ENCODE data around the gene ISG20. TPM values are rescaled to one million over a fixed set of nuclear protein-coding genes. Genes with fewer than 3 reads are reported as not detected.

The ISG20 gene
- total RNA-seq, 6 donors from 2014 or later = 41.3 to 119 (median 67.0) TPM

DNA sequence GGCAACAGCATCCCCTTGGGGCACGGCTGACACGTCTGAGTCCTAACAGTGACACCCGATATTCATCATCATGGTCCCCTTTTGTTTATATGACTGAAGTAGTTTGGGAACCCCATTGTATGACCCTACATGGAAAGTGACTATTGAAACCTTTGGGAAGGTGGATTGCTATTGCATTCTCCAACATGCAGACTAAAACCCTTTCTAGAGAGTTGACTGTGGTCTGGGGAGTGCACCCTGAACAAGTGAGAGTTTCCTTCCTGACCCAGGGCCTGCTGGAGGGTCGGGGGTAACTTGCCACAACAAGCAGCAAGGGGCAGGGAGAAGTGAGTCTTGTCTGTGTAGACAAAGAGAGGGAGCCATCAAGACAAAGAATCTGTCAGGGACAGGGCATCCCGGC is 54.4 kb downstream of the ISG20 start:
- TF ChIP-seq, protein P1, sequence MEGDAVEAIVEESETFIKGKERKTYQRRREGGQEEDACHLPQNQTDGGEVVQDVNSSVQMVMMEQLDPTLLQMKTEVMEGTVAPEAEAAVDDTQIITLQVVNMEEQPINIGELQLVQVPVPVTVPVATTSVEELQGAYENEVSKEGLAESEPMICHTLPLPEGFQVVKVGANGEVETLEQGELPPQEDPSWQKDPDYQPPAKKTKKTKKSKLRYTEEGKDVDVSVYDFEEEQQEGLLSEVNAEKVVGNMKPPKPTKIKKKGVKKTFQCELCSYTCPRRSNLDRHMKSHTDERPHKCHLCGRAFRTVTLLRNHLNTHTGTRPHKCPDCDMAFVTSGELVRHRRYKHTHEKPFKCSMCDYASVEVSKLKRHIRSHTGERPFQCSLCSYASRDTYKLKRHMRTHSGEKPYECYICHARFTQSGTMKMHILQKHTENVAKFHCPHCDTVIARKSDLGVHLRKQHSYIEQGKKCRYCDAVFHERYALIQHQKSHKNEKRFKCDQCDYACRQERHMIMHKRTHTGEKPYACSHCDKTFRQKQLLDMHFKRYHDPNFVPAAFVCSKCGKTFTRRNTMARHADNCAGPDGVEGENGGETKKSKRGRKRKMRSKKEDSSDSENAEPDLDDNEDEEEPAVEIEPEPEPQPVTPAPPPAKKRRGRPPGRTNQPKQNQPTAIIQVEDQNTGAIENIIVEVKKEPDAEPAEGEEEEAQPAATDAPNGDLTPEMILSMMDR (IDR thresholded peaks at IDR 0.05) = no peak
- TF ChIP-seq POLR2AphosphoS5 (IDR thresholded peaks at IDR 0.05) (no peak), POLR2A (IDR thresholded peaks at IDR 0.05) (no peak), EP300 (IDR thresholded peaks at IDR 0.05) (no peak)

DNA sequence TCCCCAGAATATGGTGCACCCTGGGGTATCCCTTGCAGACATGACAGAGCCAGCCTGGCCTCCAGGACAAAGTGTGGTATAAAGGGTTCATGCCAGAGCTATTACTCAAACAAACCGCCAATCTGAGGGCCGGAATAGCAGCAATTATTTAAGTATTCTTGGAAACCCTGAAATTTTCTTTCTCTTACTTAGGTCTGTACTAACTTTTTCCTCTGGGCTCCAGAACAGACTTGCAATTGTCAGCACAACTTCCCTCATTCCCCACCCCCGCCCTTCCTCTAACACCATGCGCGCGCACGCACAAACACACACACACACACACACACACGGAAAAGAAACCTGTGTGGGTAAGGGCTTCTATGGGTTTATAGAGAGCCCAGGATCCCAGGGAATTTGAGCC is 56.3 kb downstream of the ISG20 start:
- DNase-seq = no peak
- no peaks in the 10 kb centered on the region for H3K27me3 ChIP-seq
- ATAC-seq (ENCODE audit: low FRiP score in 2 of 2) = no peak
- no peak overlapping the region for H3K27ac ChIP-seq
- H3K36me3 ChIP-seq = no peaks in the 10 kb centered on the region
- no peaks in the 10 kb centered on the region for H3K4me1 ChIP-seq
- TF ChIP-seq POLR2AphosphoS5 (IDR thresholded peaks at IDR 0.05) = no peak
- TF ChIP-seq POLR2A (IDR thresholded peaks at IDR 0.05) = no peak
- TF ChIP-seq, protein P1 (IDR thresholded peaks at IDR 0.05) = no peak
- no peak for TF ChIP-seq EP300 (IDR thresholded peaks at IDR 0.05)
- WGBS, 2 donors = 81 to 93% methylated on average over 8 of the region's 8 CpGs
- no peak overlapping the region for H3K4me3 ChIP-seq
- H3K9me3 ChIP-seq = no peaks in the 10 kb centered on the region

More for the DNA sequence above, 54.4 kb downstream of the ISG20 start:
- no peaks in the 10 kb centered on the region for H3K4me1 ChIP-seq
- no peak overlapping the region for H3K27ac ChIP-seq
- H3K9me3 ChIP-seq = no peaks in the 10 kb centered on the region
- no peak for ATAC-seq (ENCODE audit: low FRiP score in 2 of 2)
- H3K4me3 ChIP-seq = no peak overlapping the region
- no peaks in the 10 kb centered on the region for H3K27me3 ChIP-seq
- WGBS, 2 donors = 67 to 73% methylated on average over 5 of the region's 5 CpGs
- no peaks in the 10 kb centered on the region for H3K36me3 ChIP-seq
- no peak for DNase-seq

DNA sequence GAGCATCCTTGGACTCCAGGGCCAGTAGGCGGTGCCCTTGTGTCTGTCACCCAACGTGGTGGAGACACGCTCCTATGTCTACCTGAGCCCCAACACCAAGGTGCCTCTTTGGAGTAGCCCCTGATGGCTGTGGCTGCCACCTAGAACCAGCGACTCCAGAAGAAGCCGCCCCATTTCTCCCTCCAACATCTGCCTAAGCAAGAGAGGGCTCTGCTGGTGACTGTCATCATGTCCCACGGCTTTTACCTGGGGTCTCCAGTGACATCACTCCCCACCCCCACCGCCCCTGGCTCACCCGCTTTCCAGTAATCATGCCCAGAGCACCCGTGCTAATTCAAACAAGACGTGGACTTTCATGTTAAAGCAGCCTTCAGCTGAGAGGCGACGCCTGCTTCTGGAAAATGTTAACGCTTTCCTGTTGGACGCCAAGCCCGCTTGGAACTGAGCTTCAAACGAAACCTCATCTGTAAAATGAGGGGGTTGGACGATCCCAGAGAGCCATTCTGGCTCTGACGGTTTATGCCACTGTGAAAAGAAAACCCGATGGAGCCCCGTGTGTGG is 57.0 kb downstream of the ISG20 start:
- Histone ChIP-seq H3K4me3 (no peak overlapping the region), H3K27ac (no peak overlapping the region), H3K9me3 (no peaks in the 10 kb centered on the region), H3K36me3 (no peaks in the 10 kb centered on the region), H3K4me1 (no peaks in the 10 kb centered on the region), H3K27me3 (no peaks in the 10 kb centered on the region)
- ATAC-seq (ENCODE audit: low FRiP score in 2 of 2) (no peak), DNase-seq (no peak)
- TF ChIP-seq POLR2A (IDR thresholded peaks at IDR 0.05) (no peak), EP300 (IDR thresholded peaks at IDR 0.05) (no peak), POLR2AphosphoS5 (IDR thresholded peaks at IDR 0.05) (no peak)
- TF ChIP-seq, protein P1 (IDR thresholded peaks at IDR 0.05) = no peak
- WGBS, 2 donors = 71 to 75% methylated on average over 19 to 20 of the region's 20 CpGs

DNA sequence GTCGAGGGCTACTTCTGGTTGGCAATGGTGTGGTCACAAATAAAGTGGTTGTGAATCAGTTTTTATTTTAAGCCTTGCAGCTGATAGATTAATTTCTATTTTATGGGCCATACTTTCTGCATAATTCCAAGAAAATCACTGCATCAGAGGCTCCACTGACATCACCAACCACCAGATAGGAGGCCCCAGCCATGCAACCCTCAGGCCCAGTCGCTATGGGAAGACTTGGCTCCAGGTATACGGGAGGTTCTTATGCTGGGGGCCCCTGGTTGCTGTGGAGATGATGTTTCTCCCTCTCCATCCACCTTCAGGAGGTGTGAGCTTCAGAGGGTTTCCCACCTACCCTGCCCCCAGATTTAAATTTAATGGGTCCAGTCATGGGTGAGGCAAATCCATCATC is 57.4 kb downstream of the ISG20 start:
- no peak overlapping the region for H3K27ac ChIP-seq
- 74 to 85% methylated on average over 3 of the region's 3 CpGs for whole genome bisulfite sequencing, 2 donors
- no peak for ATAC-seq (ENCODE audit: low FRiP score in 2 of 2)
- no peaks in the 10 kb centered on the region for H3K36me3 ChIP-seq
- H3K4me3 ChIP-seq = no peak overlapping the region
- H3K27me3 ChIP-seq = no peaks in the 10 kb centered on the region
- no peak for DNase-seq
- TF ChIP-seq, protein P1 (IDR thresholded peaks at IDR 0.05) = no peak
- TF ChIP-seq EP300 (IDR thresholded peaks at IDR 0.05) (no peak), POLR2AphosphoS5 (IDR thresholded peaks at IDR 0.05) (no peak), POLR2A (IDR thresholded peaks at IDR 0.05) (no peak)
- H3K9me3 ChIP-seq = no peaks in the 10 kb centered on the region
- H3K4me1 ChIP-seq = no peaks in the 10 kb centered on the region

DNA sequence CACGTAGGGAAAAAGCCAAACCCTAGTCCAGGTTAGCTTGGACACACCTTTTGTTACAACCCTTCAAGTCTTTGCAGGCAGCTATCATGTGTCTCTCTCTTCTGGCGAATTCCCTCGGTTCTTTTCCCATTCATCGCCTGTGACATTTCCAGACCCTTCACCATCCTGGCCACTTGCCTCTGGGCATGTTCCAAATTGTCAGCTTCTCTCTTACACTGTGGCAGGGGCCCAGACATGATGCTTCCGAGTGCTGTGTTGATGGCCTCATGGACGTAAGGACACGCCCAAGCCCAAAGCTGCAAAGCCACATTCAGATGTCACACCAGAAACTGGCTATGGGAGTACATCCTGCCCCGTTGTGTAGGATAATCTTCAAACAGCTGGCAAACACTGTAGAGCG is 58.5 kb downstream of the ISG20 start:
- Histone ChIP-seq H3K27me3 (no peaks in the 10 kb centered on the region), H3K36me3 (no peaks in the 10 kb centered on the region), H3K27ac (no peak overlapping the region), H3K9me3 (no peaks in the 10 kb centered on the region), H3K4me3 (no peak overlapping the region), H3K4me1 (no peaks in the 10 kb centered on the region)
- TF ChIP-seq POLR2A (IDR thresholded peaks at IDR 0.05) (no peak), POLR2AphosphoS5 (IDR thresholded peaks at IDR 0.05) (no peak), EP300 (IDR thresholded peaks at IDR 0.05) (no peak)
- TF ChIP-seq, protein P1 (IDR thresholded peaks at IDR 0.05) = no peak
- 78% methylated on average over 9 of the region's 9 CpGs for WGBS, 2 donors
- DNase-seq (no peak), ATAC-seq (ENCODE audit: low FRiP score in 2 of 2) (no peak)
